COLO668 (cell line): ENCODE results near the gene CNOT6L.
"Not testable (repeated sequence)": the region's sequence is repeated elsewhere in the genome, so short reads cannot be mapped to it uniquely, and the experiment has no call there.

ENCODE experiments used
- DNase-seq: peaks from one replicate; lab custom pipeline; 2025; ENCODE audit not compliant: unreplicated experiment; lab: John Stamatoyannopoulos, UW

CNOT6L gene

GRCh38 chr4:77818602-77819403 is at the start of gene CNOT6L:
CNOT6L (minus strand) TSS chr4:77819368; CDS start chr4:77819308, 60 bp downstream.
- DNase-seq = peak; percentile 89

GRCh38 chr4:77865259-77865658 is 46.1 kb upstream of the CNOT6L start:
- no peak for DNase-seq

- not testable (repeated sequence) for DNase-seq
Observed at GRCh38 chr4:77863341-77863740, 44.2 kb upstream of the CNOT6L start.

- DNase-seq = peak; percentile 90
Observed at GRCh38 chr4:77862478-77863216, 43.5 kb upstream of the CNOT6L start, which contains the start of gene MRPL1. MRPL1 (plus strand) TSS chr4:77862830; CDS start chr4:77862849, 19 bp downstream.

- DNase-seq = no peak
Observed at GRCh38 chr4:77861495-77861894, 42.3 kb upstream of the CNOT6L start.

- no peak for DNase-seq
Observed at GRCh38 chr4:77859256-77859655, 40.1 kb upstream of the CNOT6L start.

- no peak for DNase-seq
Observed at GRCh38 chr4:77856152-77856551, 37.0 kb upstream of the CNOT6L start.

- no peak for DNase-seq
Observed at GRCh38 chr4:77854431-77855111, 35.4 kb upstream of the CNOT6L start.

- DNase-seq = no peak
Observed at GRCh38 chr4:77852892-77853495, 33.8 kb upstream of the CNOT6L start.

- peak; percentile 46 for DNase-seq
Observed at GRCh38 chr4:77849278-77849965, 30.3 kb upstream of the CNOT6L start.

GRCh38 chr4:77848508-77848907 is 29.3 kb upstream of the CNOT6L start:
- DNase-seq = no peak

GRCh38 chr4:77845929-77846328 is 26.8 kb upstream of the CNOT6L start:
- no peak for DNase-seq

GRCh38 chr4:77845400-77845799 is 26.2 kb upstream of the CNOT6L start:
- no peak for DNase-seq

GRCh38 chr4:77844363-77844762 is 25.2 kb upstream of the CNOT6L start:
- no peak for DNase-seq

- DNase-seq = no peak
Observed at GRCh38 chr4:77843628-77844027, 24.5 kb upstream of the CNOT6L start.

GRCh38 chr4:77834403-77834802 is 15.2 kb upstream of the CNOT6L start:
- no peak for DNase-seq

- no peak for DNase-seq
Observed at GRCh38 chr4:77833126-77833724, 14.1 kb upstream of the CNOT6L start.

GRCh38 chr4:77827343-77827742 is 8.2 kb upstream of the CNOT6L start:
- DNase-seq = no peak

- DNase-seq = no peak
Observed at GRCh38 chr4:77826275-77826674, 7.1 kb upstream of the CNOT6L start.

GRCh38 chr4:77821775-77822174 is 2.6 kb upstream of the CNOT6L start:
- no peak for DNase-seq
